Adrenal gland (tissue), 5 donors: ENCODE measurements around the gene HCK.

ENCODE experiments used
- POLR2A ChIP-seq, 2 donors: fragments of 450-650 bp; IDR thresholded peaks; one replicate each; pipeline ENCODE4 v1.6.1; 2017; ENCODE audit warnings: antibody characterized with exemption in 2 of 2, mild to moderate bottlenecking in 2 of 2, moderate library complexity in 1 of 2
- TF ChIP-seq, protein P1 (sequence below), 6 experiments: fragments of 450-650 bp in 4 of 6; fragments of 200-600 bp in 2 of 6; sonication (generic) in 1 of 6; IDR thresholded peaks; 1 replicate in 5 of 6; 2 replicates in 1 of 6; pipeline versions ENCODE4 v1.5.1 to v1.8.0; 2016 to 2021; ENCODE audit warnings: antibody characterized with exemption in 6 of 6, mild to moderate bottlenecking in 2 of 6, moderate library complexity in 1 of 6
- donor health status: DM: no; HTN: no; CAD: no.

DNA sequence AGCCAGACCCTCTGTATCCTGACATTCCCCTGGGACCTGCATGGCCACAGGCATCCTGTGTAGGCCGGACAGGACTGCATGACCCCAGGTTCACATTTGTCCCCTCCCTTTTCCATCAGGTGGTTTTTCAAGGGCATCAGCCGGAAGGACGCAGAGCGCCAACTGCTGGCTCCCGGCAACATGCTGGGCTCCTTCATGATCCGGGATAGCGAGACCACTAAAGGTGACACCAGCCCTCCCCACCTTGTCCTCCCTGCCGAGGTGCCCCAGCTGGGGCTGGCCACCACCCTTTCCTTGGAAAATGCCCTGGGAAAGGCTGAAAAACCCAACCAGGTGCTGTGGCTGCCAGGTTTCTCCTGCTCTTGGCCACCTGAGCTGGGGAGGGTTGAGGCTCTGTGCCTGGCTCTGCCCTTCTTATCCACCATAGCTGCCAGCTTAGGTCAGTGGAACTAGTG, 27.6 kb downstream of the HCK start:
- TF ChIP-seq, protein P1, sequence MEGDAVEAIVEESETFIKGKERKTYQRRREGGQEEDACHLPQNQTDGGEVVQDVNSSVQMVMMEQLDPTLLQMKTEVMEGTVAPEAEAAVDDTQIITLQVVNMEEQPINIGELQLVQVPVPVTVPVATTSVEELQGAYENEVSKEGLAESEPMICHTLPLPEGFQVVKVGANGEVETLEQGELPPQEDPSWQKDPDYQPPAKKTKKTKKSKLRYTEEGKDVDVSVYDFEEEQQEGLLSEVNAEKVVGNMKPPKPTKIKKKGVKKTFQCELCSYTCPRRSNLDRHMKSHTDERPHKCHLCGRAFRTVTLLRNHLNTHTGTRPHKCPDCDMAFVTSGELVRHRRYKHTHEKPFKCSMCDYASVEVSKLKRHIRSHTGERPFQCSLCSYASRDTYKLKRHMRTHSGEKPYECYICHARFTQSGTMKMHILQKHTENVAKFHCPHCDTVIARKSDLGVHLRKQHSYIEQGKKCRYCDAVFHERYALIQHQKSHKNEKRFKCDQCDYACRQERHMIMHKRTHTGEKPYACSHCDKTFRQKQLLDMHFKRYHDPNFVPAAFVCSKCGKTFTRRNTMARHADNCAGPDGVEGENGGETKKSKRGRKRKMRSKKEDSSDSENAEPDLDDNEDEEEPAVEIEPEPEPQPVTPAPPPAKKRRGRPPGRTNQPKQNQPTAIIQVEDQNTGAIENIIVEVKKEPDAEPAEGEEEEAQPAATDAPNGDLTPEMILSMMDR (IDR thresholded peaks at IDR 0.05) = no peak
- no peak for TF ChIP-seq POLR2A (IDR thresholded peaks at IDR 0.05)
